Retinal pigment epithelial cell (primary cell): ENCODE measurements around the gene PRODH2.

Experiments
- DNase-seq: peaks from one replicate; pipeline ENCODE4 v3.0.0-alpha.2; 2010; ENCODE audit warnings: low read depth
- H3K4me3 ChIP-seq: 2 replicates; pipeline ENCODE4 v1.5.1; 2011; ENCODE audit warnings: mild to moderate bottlenecking, low read length, control low read depth, moderate library complexity
- TF ChIP-seq, protein P1 (sequence below): conservative IDR thresholded peaks from 2 replicates; pipeline ENCODE4 v1.5.1; 2011; ENCODE audit warnings: low read depth, low read length, control low read depth, inconsistent platforms

Gene PRODH2

GRCh38 chr19:35754370-35755130, 58.1 kb downstream of the PRODH2 start:
- TF ChIP-seq, protein P1, sequence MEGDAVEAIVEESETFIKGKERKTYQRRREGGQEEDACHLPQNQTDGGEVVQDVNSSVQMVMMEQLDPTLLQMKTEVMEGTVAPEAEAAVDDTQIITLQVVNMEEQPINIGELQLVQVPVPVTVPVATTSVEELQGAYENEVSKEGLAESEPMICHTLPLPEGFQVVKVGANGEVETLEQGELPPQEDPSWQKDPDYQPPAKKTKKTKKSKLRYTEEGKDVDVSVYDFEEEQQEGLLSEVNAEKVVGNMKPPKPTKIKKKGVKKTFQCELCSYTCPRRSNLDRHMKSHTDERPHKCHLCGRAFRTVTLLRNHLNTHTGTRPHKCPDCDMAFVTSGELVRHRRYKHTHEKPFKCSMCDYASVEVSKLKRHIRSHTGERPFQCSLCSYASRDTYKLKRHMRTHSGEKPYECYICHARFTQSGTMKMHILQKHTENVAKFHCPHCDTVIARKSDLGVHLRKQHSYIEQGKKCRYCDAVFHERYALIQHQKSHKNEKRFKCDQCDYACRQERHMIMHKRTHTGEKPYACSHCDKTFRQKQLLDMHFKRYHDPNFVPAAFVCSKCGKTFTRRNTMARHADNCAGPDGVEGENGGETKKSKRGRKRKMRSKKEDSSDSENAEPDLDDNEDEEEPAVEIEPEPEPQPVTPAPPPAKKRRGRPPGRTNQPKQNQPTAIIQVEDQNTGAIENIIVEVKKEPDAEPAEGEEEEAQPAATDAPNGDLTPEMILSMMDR, result no peak
- no peak overlapping the region for H3K4me3 ChIP-seq
- no peak for DNase-seq

GRCh38 chr19:35753634-35754369, 58.8 kb downstream of the PRODH2 start:
- TF ChIP-seq, protein P1, result no peak
- no peak overlapping the region for H3K4me3 ChIP-seq
- DNase-seq, result no peak

- no peak overlapping the region for H3K4me3 ChIP-seq
Measured at GRCh38 chr19:35752746-35753350, 59.8 kb downstream of the PRODH2 start.

DNA sequence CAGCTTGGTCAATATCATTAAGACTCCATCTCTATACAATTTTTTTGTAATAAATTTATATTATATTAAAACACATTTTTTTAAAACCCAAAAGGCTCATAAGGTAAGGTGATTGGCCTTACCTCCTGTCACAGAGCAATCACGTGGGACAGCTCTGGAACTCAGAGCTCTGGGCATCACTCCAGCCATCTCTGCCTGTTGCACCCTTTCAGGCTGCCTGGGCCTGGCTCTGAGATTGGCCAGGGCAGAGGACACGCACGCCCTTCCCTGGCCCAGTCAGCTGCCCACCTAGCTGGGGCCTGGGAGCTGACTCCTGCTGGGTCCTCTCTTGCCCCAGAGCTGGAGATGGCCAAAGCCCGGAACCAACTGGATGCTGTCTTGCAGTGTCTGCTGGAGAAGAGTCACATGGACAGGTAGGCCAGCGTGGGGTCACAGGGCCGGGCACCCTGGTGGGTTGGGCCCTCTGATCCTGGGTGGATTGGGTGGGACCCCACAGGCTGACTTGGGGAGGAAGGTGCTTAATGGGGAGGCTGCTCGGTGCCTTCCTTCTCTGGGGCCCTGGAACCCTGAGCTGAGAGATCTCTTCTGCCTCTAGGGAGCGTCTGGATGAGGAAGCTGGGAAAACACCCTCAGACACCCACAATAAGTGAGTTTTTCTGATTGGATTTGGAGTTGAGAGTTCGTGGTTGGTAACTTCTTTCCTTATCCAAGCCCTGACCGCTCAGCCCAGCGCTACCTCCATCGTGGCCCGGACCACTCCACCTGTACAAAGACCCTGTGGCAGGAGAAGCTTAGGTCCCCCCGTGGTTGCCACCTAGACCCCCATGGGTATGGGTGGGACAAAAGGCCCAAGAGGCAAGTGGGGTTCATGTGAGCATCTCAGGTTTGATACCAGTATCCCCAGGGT, 60.6 kb downstream of the PRODH2 start:
- TF ChIP-seq, protein P1, result no peak
- no peak overlapping the region for H3K4me3 ChIP-seq
- no peak for DNase-seq

More at GRCh38 chr19:35752746-35753350, 59.8 kb downstream of the PRODH2 start:
- no peak for DNase-seq
- TF ChIP-seq, protein P1, result no peak

DNA sequence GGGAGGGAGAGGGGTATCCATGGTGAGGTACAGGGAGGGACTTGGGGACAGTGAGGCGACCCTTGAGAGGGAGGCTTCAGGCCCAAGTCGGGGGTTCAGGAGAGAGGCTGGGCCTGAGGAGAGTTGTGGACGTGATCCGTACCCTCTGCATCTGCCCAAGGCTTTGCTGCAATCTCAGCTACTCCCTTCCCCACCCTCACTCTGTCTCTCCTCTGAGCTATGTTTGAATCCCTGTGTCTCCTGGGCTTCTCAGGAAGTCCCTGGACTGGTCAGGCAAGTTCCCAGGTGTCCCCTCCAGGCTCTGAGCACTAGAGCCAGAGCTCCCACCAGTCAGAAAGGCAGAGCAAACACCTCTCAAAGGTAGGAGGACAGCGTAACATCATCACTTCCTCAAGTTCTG, 62.5 kb downstream of the PRODH2 start:
- TF ChIP-seq, protein P1, result no peak
- DNase-seq, result no peak
- no peak overlapping the region for H3K4me3 ChIP-seq
